PC-3 (cell line): ENCODE data around the gene NIM1K.

ENCODE experiments used
- EZH2 ChIP-seq: fragments of 300-600 bp; sonication (generic); IDR thresholded peaks from one replicate; pipeline ENCODE4 v1.6.1; 2017; ENCODE audit warnings: antibody characterized with exemption, mild to moderate bottlenecking, low read length; ENCODE audit not compliant: unreplicated experiment
- TF ChIP-seq, protein P1 (sequence below): fragments of 300-600 bp; sonication (generic); conservative IDR thresholded peaks from 2 replicates; pipeline ENCODE4 v1.5.1; 2017; ENCODE audit warnings: antibody characterized with exemption, low read depth, mild to moderate bottlenecking, low read length

DNA sequence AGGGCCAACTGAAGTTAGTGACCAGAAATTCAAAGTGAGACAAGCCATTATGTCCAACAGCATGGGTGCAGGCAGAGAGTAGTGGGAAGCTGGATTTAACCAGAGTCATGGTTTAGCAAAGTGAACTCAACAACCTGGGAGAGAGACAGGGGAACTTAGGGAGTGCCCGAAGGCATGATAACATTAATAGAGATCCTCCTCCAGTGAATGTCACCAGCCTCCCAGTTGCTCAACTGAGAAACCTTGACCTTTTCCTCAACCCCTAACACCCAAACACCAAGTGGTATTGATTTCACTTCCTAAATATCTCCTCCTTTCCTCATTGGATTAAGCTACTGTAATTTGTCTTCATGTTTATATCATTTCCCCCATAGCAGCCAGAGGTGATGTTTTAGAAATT is 78.6 kb downstream of the NIM1K start:
- TF ChIP-seq, protein P1, sequence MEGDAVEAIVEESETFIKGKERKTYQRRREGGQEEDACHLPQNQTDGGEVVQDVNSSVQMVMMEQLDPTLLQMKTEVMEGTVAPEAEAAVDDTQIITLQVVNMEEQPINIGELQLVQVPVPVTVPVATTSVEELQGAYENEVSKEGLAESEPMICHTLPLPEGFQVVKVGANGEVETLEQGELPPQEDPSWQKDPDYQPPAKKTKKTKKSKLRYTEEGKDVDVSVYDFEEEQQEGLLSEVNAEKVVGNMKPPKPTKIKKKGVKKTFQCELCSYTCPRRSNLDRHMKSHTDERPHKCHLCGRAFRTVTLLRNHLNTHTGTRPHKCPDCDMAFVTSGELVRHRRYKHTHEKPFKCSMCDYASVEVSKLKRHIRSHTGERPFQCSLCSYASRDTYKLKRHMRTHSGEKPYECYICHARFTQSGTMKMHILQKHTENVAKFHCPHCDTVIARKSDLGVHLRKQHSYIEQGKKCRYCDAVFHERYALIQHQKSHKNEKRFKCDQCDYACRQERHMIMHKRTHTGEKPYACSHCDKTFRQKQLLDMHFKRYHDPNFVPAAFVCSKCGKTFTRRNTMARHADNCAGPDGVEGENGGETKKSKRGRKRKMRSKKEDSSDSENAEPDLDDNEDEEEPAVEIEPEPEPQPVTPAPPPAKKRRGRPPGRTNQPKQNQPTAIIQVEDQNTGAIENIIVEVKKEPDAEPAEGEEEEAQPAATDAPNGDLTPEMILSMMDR: no peak
- no peak for TF ChIP-seq EZH2
